Thyroid gland (tissue), 4 donors: Measurements from ENCODE around the gene DUSP3.

Source experiments
- POLR2A ChIP-seq, 2 donors: fragments of 450-650 bp; IDR thresholded peaks; one replicate each; pipeline ENCODE4 v1.6.1; 2017; ENCODE audit warnings: antibody characterized with exemption in 2 of 2, mild to moderate bottlenecking in 2 of 2, moderate library complexity in 1 of 2
- TF ChIP-seq, protein P1 (sequence below), 6 experiments: fragments of 200-600 bp in 3 of 6; fragments of 450-650 bp in 3 of 6; sonication (generic) in 3 of 6; IDR thresholded peaks; one replicate each; pipeline ENCODE4 v1.5.1; 2016 to 2019; ENCODE audit warnings: antibody characterized with exemption in 6 of 6, mild to moderate bottlenecking in 2 of 6, inconsistent platforms in 1 of 6, moderate library complexity in 1 of 6

DNA sequence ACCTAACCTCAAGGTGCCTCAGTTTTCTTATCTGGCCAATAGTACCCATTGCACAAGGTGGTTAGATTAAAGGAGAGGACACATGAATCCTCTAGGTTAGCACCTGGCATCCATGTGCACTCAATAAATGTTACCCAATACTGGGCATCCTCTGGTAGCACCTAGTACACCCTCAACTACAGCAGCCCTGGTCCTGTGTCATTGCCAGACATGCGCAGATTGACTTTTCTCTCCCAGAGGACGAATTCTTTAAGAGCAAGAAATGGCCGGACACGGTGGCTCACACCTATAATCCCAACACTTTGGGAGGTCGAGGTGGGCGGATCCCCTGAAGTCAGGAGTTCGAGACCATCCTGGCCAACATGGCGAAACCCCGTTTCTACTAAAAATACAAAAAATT lies 7.3 kb downstream of the DUSP3 start:
- TF ChIP-seq, protein P1, sequence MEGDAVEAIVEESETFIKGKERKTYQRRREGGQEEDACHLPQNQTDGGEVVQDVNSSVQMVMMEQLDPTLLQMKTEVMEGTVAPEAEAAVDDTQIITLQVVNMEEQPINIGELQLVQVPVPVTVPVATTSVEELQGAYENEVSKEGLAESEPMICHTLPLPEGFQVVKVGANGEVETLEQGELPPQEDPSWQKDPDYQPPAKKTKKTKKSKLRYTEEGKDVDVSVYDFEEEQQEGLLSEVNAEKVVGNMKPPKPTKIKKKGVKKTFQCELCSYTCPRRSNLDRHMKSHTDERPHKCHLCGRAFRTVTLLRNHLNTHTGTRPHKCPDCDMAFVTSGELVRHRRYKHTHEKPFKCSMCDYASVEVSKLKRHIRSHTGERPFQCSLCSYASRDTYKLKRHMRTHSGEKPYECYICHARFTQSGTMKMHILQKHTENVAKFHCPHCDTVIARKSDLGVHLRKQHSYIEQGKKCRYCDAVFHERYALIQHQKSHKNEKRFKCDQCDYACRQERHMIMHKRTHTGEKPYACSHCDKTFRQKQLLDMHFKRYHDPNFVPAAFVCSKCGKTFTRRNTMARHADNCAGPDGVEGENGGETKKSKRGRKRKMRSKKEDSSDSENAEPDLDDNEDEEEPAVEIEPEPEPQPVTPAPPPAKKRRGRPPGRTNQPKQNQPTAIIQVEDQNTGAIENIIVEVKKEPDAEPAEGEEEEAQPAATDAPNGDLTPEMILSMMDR (IDR thresholded peaks at IDR 0.05), result no peak
- TF ChIP-seq POLR2A (IDR thresholded peaks at IDR 0.05), result no peak
